GM12865 (cell line): ENCODE measurements around the gene RASL10A.

ENCODE experiments used
- DNase-seq: peaks from one replicate; pipeline ENCODE4 v3.0.0; 2010; ENCODE audit warnings: low read depth
- H3K4me3 ChIP-seq: 2 replicates; pipeline ENCODE4 v1.5.1; 2011; ENCODE audit warnings: mild to moderate bottlenecking, low read depth, low read length, control low read depth
- CTCF ChIP-seq: IDR thresholded peaks from 2 replicates; pipeline ENCODE4 v1.5.1; 2011; ENCODE audit warnings: low read length, control low read depth, low read depth, inconsistent platforms; ENCODE audit not compliant: insufficient read depth; ENCODE audit errors: missing control alignments

Gene RASL10A

GRCh38 chr22:29323641-29324040 is 8.1 kb upstream of the RASL10A start:
- no peak overlapping the region for H3K4me3 ChIP-seq
- no peak for TF ChIP-seq CTCF
- no peak for DNase-seq

GRCh38 chr22:29320546-29320945 is 5.0 kb upstream of the RASL10A start:
- DNase-seq: no peak
- no peak overlapping the region for H3K4me3 ChIP-seq
- TF ChIP-seq CTCF: no peak

GRCh38 chr22:29319072-29319471 is 3.6 kb upstream of the RASL10A start:
- TF ChIP-seq CTCF: no peak
- DNase-seq: no peak
- H3K4me3 ChIP-seq: no peak overlapping the region

GRCh38 chr22:29317827-29318454 is 2.4 kb upstream of the RASL10A start:
- no peak for TF ChIP-seq CTCF
- no peak for DNase-seq

GRCh38 chr22:29316141-29316828 is 788 bp upstream of the RASL10A start:
- no peak for DNase-seq
- no peak for TF ChIP-seq CTCF

More at GRCh38 chr22:29317827-29318454, 2.4 kb upstream of the RASL10A start:
- H3K4me3 ChIP-seq: no peak overlapping the region

GRCh38 chr22:29314537-29315285 is 786 bp downstream of the RASL10A start:
- H3K4me3 ChIP-seq: no peak overlapping the region
- no peak for TF ChIP-seq CTCF
- no peak for DNase-seq

More at GRCh38 chr22:29316141-29316828, 788 bp upstream of the RASL10A start:
- no peak overlapping the region for H3K4me3 ChIP-seq
